HG03108 (cell line): Measurements from ENCODE around the gene DHX32.

Experiments used
- ATAC-seq: cut with Tn5 transposase; IDR thresholded peaks from one replicate; pipeline ENCODE4 v1.9.1; 2021; ENCODE audit warnings: moderate library complexity; ENCODE audit not compliant: unreplicated experiment

DHX32 gene

DNA sequence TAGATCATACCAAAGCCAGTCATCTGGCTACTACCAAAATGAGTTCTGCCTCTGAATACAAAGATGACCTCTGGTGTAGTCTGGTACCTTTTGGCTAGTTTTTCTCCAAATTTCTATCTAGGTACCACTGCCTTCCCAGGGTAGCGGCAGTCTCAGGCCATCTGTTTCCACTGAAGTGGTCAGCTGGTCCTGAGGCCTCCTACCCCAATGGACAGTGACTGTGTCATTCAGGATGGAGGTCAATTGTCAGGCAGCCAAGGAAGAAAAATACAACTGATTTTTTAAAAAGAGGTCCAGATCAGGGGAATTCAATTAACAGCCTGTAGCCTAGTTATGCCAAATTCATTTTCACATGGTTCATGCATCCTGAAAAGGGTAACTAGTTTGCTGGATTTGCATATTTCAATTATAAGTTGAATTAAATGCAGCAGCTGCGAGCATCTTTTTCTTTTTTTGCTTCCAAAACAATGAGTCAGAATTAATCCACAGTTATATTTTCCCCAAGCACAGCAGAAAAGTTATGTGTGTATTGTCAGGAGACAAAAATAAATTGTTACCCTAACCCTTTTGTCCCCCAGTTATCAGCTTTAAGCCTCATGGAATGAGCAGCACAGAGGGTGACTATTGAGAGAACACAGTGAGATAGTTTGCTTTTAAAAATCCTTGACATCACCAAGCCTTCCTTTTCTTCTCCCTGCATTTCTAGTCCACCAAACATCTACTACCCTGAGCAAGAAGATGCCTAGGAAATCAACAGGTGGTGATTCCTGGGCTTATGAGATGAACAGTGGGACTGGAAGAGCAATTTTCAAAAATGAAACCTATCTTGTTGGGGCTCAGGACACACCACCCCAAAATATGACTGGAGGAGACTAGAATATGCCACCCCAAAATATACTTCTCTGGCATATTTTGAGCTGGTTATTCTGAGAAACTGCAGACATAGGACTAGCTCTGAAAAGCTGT lies 30.0 kb downstream of the DHX32 start:
- ATAC-seq = no peak

DNA sequence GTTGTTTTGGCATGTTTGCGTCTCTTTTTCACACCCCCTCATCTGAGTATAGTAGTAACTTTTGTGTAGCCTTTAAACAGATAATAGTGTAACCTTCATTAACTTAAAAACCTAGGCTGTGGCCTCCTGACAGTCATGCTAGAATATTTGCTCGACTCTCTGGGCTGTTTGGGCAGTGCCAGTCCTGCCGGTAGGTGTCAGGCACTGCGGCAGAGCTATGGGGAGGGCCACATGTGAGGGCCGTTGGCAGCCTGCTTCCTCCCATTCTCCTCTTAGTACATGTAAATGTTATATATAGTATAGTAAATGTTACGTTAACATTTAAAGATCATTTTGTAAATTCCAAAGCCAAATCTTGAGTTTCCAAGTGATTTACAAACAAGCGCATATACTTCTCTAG lies 31.6 kb downstream of the DHX32 start:
- ATAC-seq = no peak

DNA sequence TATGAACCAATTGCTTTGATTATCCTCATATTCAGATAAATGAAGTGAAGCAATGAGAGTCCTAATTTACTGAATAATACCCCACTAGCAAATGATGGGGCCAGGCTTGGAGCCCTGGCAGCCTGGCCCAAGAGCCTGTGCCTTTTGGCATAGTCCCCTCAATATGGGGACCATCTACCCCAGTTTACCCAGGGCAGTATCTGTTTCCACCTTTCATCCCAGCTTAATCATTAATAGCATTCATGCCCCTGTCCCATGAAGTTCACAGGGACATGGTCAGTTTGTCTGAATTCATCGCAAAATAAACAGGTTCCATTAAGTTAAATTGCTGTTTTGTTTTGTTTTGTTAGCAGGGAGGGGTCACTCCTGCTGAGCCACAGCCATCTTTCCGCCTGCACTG lies 32.2 kb downstream of the DHX32 start:
- ATAC-seq = no peak

DNA sequence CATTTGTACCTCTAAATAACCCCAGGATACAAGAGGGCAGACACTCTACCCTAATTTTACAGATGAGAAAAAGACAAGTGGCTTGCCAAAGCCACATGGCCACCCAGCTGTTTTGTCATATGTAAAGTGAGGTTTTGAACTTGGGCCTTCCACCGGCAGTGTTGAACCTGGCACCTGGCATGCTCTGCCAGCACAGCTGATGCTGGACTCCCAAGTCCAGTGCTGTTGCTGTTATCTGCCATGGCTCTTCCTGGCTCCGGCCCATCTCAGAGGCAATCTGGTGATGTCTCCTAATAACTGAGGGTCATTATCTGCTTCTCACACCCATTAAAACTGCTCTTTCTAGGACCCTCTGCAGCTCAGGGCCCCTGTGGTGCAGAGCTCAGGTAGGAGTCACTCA lies 32.7 kb downstream of the DHX32 start:
- ATAC-seq = no peak

DNA sequence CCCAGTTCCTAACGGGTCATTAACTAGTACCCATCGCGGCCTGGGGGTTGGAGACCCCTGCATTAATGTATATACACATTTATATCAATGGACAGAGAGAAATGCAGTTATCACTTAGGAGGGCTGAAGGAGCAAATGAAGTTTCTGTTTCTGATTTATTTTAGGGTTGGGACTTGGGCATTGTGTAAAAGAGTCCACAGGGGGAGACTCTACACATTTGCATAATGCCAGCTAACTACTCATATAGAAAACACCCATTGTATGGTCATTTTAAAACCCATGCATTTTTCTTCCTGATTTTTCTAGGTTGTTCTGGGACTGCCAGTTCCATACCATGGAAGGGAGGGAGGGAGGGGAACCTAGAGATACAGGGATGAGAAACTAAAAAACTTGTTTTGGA lies 34.2 kb downstream of the DHX32 start:
- peak; percentile 43 for ATAC-seq

DNA sequence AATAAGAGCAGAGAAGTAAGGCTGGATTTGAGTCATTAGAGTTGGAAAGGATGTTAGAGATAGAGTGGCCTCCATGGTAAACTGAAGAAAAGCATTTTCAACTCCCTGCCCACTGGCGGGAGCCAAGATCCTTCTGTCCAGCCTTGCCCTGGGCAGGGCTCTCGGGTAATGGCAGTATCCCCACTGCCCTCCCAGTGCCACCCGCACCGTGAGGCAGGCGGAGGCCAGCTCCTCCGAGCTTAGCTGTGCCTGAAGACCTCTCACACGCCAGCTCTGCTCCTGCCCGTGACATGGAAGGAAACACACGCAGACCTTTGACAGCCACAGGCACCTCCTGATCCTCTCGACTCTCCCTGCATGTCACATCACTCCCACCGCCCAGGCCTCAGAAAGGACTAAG lies 35.5 kb downstream of the DHX32 start:
- no peak for ATAC-seq

DNA sequence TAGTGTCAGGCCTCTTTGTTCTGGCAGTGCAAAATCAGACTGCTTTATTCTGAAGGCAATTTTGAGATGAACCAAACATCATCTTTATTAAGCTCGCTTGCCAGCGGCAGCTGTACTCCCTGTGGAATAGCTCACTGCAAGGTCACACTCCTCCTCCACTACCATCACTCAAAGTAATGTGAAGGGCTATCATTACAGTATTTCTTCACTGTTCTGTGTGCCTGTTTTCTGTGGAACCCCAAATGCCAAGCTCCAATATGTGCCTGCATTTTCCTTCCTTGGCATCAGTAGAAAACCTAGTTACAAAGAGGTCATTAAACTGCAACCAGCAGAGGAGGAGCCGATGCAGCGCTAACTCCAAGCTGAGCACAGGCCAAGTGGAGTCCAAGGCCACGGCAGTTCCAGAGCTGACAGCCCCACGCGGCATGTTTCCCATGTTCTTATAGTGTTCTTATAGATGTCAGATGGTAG lies 36.3 kb downstream of the DHX32 start:
- no peak for ATAC-seq

DNA sequence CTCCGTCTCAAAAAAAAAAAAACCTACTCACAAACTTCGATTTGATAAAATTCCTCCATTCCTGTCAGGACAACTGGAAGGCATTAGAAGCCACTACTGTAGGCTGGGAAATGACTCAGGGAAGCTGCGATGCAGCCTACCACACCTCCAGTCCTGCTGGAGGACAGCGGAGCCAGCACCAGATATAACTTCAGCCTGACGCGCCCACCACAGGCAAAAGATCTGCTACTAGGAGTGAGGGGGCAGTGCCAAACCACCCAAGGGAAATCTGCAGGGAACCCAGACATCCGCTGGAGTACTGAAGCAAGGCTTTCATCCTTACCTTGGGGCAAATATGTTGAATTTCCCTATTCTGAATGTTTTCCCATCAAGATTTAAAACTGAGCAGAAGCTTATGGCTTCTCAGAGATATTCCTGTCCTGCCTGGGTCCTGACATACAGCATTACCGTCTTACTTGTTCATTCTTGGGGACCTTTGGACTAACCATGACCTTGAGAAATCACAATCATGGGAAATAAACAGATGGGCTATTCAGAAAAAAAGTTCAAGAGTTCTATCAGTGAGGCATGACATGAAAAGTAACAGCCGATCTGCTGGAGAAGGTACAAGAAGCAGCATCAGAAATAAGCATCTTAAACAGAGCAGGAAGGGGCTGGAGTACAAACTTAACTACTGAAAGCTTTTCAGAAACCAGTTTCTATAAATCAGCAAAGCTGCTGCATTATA lies 37.3 kb downstream of the DHX32 start:
- ATAC-seq = no peak

DNA sequence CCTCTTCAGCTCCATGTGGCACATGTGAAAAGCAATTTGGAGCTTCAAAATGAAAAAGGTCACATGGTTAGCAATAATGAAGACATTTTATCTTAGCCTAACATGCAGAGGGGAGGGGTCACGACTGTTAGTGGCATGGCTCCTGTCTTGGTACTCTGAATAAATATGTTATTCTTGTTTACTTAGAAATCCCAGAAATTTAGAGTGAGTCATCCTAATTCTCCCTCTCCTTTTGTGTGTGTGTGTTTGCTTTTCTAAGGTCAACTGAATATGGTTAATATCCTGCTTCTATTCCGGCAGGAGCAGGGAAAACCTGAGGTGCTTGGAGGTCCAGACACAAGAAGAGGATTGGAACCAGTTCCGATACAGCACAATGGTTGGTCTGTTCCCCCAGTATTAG lies 40.1 kb downstream of the DHX32 start:
- no peak for ATAC-seq

DNA sequence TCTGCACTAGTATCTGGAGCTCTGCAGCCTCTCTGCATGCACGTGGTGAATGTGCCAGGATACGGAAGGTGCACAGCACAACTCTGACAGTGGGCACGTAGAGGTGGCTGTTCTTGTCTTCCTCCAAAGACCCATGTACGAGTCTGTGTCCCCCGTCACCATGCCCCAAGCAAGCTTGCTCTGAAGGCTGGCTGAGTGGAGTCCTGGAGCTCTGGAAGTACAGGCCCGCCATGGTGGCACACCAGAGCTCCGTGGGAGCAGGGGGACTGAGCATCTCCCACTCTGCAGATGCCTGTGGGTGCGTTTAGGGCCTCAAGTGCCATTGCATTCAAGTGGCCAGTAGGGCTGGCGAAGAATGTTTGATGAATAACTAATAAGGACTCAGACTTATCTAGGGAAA lies 40.7 kb downstream of the DHX32 start:
- no peak for ATAC-seq

DNA sequence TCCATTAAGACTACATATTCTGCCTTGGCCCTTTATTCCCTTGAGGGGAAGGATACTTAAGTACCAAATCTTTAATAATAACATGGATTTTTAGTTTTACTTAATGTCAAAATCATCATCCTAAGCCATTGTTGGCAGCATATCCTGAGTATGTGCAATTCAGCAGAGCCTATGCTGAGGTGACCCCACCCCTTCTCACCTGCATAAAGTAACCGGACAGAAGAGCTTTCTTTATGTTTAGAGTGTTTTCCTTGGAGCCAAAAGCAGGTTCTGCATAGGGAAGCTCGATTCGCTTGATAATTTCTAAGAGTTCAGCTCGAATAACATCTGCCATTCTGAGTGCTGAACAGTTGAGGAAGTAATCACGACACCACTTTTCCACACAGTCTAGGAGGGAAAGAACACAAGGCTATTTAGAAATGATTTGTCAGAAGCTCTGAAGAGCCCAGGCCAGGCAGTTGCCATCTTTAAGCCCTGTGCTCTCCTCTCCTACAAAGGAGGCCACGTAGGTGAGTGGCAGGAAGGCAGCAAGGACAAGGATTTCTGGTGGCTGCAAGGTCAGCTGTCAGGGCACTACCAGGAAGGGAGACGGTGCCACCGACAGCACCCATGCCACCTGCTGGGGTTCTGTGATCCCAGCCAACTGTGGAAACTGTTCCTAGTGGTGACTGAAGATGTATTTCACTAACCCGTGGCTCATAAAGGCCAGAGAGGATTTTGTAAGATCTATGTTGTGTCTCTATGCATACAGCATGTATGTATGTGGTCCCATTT lies 42.1 kb downstream of the DHX32 start:
- no peak for ATAC-seq

DNA sequence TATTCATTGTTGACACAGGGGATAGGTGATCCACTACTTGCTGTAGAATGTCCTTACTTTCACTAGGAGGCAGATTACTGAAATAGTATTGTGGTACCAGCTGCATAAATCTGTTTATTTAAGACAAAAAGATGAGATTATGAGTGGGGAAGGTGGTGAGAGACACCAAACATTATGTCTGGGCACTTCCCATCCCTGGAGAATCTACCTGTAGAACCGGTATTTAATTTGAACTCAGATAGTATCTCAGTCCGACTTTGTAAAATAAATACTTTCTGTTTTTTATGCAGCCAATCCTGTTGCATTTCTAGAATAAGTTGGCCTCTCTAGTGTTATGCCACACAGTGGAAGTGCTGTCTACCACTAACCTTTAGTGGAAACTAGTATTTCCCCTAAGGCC lies 44.3 kb downstream of the DHX32 start:
- no peak for ATAC-seq

DNA sequence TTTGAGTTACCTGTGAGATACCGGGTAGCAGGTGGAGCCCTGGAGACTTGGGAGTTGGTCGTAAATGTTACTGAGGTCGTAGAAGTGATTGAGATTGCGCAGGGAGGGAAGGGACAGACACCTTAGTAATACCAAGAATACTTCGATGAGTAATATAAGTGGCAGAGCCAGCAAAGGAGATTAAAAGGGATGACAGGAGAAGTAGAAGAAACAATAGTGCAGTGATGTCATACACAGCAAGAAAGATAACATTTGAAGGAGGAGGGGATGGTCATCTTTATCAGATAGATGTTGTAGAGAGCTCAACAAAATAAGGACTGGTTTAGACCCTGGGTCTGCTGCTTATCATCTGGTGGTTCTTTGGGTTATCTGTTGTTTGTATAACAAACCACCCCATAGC lies 52.8 kb downstream of the DHX32 start:
- ATAC-seq = no peak

DNA sequence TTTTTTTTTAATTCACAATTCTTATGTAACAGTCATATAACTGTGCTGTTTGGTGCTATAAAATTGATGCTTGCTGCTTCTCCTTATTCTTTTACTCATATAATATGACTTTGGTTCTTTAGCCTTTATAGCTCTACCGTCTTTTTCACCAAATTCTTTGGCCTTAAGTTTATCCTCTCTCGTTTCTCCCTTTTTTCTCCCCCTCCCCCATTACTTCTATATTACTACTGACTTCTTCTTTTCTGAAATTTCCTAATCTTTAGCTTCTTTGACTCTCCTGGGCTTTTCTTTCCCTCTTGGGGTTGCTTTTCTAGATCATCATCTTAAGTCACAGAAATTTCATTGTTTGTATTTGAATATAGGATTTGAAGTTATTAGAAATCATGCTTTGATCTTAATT lies 54.0 kb downstream of the DHX32 start:
- no peak for ATAC-seq

DNA sequence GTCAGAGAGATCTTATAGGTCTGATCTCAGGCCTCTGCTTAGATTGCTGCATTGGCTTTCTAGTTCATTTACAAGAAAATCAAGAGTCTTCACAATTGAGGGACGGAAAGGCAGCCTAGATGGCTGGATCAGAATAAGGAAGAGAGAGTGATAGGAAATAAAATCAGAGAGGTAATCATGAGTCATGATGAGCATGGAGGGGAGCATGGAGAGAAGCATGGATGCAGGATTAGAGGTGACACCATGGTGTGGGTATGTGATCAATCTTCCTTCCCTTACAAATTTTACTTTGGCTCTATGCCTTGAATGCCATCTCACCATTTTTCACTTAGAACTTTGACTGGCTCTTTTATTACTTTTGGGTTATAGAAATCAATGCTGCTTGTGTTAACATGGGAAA lies 56.4 kb downstream of the DHX32 start:
- ATAC-seq = no peak

DNA sequence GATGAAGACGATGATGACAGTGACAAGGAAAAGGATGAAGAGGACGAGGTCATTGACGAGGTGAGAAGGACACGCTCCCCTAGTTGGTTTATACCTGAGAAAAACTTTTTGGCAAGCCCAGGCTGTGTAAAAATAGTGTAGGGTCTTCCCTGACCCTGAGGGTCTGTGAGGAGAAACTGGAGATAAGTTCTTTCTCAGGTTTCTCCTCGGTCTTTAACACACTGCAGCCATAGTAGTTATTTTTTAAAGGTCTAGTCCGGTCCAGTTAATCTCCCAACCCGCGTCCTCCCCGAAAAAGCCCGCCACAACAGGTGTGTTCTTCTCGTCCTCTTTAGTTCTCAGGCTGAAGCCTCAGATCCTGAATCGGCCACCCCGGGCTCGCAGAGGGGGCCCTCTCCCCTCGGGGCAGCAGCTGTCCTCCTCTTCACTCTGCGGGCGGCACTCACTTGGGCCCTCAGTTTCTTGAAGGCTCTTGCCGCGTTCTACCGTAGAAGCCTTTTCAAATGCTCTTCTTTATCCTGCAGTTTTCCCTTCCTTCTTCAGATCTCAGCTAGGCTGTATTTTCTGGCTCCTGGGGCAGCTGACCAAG lies 57.3 kb downstream of the DHX32 start:
- ATAC-seq = no peak

DNA sequence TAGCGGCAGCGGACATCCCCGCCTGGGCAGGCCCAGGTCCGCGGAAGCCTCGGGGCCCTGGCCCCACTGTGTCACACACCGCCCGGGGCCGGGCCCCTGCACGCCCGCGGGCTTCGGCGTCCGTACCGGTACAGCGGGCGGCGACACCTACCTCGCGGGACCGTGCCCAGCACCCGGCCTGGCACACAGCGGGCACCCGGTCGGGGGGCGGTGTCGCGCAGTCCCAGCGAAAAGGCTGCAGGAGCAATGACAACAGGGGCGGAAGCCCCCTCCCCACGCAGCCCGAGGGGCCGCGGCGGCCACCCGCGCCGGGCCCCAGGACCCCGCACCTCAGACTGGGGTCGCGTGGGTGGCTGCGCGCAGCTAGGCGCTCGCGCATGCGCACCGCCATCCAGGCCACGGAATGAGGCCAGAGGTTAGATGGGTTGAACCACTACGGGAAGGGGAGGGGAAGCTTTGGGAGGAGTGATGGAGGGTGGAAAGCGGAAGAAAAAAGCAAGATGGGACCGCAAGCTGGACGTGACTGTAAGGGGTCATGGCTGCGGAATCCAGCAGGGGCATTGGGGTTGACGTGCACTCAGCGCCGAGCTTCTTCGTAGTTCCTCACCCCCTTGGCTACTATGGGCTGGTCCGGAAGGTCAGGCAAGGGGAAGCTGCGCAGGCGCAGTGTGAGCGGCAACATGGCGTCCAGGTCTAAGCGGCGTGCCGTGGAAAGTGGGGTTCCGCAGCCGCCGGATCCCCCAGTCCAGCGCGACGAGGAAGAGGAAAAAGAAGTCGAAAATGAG lies 58.0 kb downstream of the DHX32 start, which contains the start of the genes BCCIP and UROS:
TSS of gene BCCIP (plus strand) at position 669 of the 785 bp plus-strand sequence. CDS start at position 681, 12 bp downstream.
TSS of gene UROS (minus strand) at position 381 of the 785 bp plus-strand sequence. CDS start 6,759 bp downstream, outside the sequence.
- peak; percentile 76 for ATAC-seq

DNA sequence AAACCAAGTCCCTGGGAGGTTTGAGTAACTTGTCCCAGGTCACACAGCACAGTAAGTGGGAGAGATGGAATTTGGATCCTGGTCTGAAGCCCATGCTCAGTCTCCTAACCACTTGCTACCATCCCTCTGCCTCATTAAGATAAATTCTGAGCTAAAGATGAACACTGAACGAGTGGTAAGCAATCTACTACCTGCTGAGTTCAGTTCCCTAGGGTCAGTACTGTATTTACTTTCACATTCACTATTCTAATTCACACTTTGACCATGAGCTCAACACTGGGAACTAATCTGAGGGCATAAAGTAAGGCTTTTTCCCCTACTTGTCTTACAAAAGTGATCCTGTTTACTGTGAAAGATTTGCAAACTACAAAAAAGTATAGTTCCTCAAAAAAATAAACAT lies 60.4 kb downstream of the DHX32 start:
- ATAC-seq = peak; percentile 29

DNA sequence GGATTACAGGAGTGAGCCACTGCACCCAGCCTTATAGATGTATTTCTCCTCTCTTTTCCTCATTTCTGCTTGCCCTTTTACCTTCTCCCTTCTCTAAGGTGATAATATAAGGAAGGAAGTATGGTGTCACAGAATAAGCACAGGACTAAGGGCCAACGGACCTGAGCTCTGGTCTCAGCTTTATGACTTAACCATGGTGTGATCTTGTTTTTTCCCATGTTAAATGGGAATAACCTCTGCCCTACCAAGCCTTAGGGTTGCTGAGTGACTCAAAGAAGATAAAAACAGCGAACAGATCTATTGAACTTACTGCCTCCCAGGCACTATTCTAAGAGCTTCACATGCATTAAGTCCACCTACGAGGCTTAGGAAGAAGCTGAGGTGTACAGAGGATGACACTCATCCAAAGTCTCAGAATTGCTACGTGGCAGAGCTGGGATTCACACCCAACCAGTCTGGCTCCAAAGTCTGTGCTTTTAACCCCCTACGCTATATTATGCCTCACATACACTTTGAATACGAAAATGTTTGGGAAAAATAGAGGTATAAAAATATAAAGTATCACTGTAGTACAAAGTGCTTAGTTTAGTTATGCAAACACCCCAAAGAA lies 63.6 kb downstream of the DHX32 start:
- ATAC-seq = no peak
